Prostate gland (tissue), 2 donors: Measurements from ENCODE around the gene ST6GALNAC3. TPM values are rescaled to one million over a fixed set of nuclear protein-coding genes. Genes with fewer than 3 reads are reported as not detected.

Source experiments
- DNase-seq: peaks from one replicate; pipeline ENCODE4 v3.0.0-alpha.2; 2019; ENCODE audit warnings: low spot score
- H3K27ac ChIP-seq, 2 donors: fragments of 200-600 bp; sonication (generic); 2 replicates each; pipeline ENCODE4 v1.5.1; 2017 to 2019
- H3K27me3 ChIP-seq: fragments of 200-600 bp; sonication (generic); replicated peaks from 2 replicates; pipeline ENCODE4 v1.5.1; 2019; ENCODE audit not compliant: insufficient read depth
- H3K36me3 ChIP-seq, 2 donors: fragments of 200-600 bp; sonication (generic); 1 replicate in 1 of 2; 2 replicates in 1 of 2; pipeline versions ENCODE4 v1.5.1 to v1.8.1; 2017 to 2019
- H3K4me1 ChIP-seq: fragments of 200-600 bp; sonication (generic); replicated peaks from 2 replicates; pipeline ENCODE4 v1.5.1; 2019
- H3K4me3 ChIP-seq, 2 donors: fragments of 200-600 bp; sonication (generic); 2 replicates each; pipeline ENCODE4 v1.5.1; 2017 to 2019
- H3K9me3 ChIP-seq: fragments of 200-600 bp; sonication (generic); 2 replicates; pipeline ENCODE4 v1.5.1; 2017
- CTCF ChIP-seq, 4 experiments: fragments of 200-600 bp in 2 of 4; fragments of 450-650 bp in 2 of 4; sonication (generic) in 2 of 4; IDR thresholded peaks; 1 replicate in 3 of 4; 2 replicates in 1 of 4; pipeline ENCODE4 v1.5.1; 2016 to 2019; ENCODE audit warnings: antibody characterized with exemption in 4 of 4, mild to moderate bottlenecking in 2 of 4, moderate library complexity in 2 of 4
- POLR2A ChIP-seq: fragments of 450-650 bp; IDR thresholded peaks from one replicate; pipeline ENCODE4 v1.6.1; 2016; ENCODE audit warnings: antibody characterized with exemption, mild to moderate bottlenecking
- POLR2AphosphoS5 ChIP-seq: sonication (generic); formaldehyde crosslinking; IDR thresholded peaks from one replicate; pipeline ENCODE4 v1.6.1; 2017; ENCODE audit warnings: antibody characterized with exemption
- WGBS: methylation state at CpG from one replicate; pipeline ENCODE4 v1.1.5; 2018; 5-methylcytosine and 5-hydroxymethylcytosine counted together
- intact Hi-C: fragments of 100-400 bp; cut with DNase I; formaldehyde crosslinking; loops from one replicate; pipeline ENCODE4 v1.14.2; 2022
- total RNA-seq, 2 donors: library from RNA; depleted of rRNA; stranded (reverse); fragments of >200 nt; gene quantifications; one replicate each; pipeline ENCODE4 v1.1.0, GENCODE V29; 2016

Gene ST6GALNAC3
- total RNA-seq, 2 donors from 2014 or later: 0.41 to 0.80 TPM

GRCh38 chr1:76068542-76068941 lies 6.0 kb upstream of the ST6GALNAC3 start:
- H3K36me3 ChIP-seq: no peaks in the 10 kb centered on the region
- H3K4me3 ChIP-seq: no peak overlapping the region
- H3K27me3 ChIP-seq: no peaks in the 10 kb centered on the region
- WGBS: 29% methylated on average over 1 of the region's 1 CpG
- H3K27ac ChIP-seq: no peak overlapping the region
- no peaks in the 10 kb centered on the region for H3K9me3 ChIP-seq
- no peak for DNase-seq
- H3K4me1 ChIP-seq: no peaks in the 10 kb centered on the region
- TF ChIP-seq POLR2A: no peak
- no peak for TF ChIP-seq CTCF (IDR thresholded peaks at IDR 0.05)
- no peak for TF ChIP-seq POLR2AphosphoS5
- intact Hi-C loops: no loop called here

- Histone ChIP-seq H3K4me1 (no peaks in the 10 kb centered on the region), H3K9me3 (no peaks in the 10 kb centered on the region), H3K36me3 (no peaks in the 10 kb centered on the region), H3K27me3 (no peaks in the 10 kb centered on the region), H3K4me3 (no peak overlapping the region), H3K27ac (no peak overlapping the region)
- intact Hi-C loops: no loop called here
- TF ChIP-seq POLR2A (no peak), POLR2AphosphoS5 (peak; percentile 88), CTCF (IDR thresholded peaks at IDR 0.05) (no peak)
- 24% methylated on average over 3 of the region's 3 CpGs for WGBS
- peak; percentile 42 for DNase-seq
These were observed 5.5 kb upstream of the ST6GALNAC3 start for GRCh38 chr1:76068953-76069561.

GRCh38 chr1:76070538-76070937 lies 4.0 kb upstream of the ST6GALNAC3 start:
- Histone ChIP-seq H3K36me3 (no peaks in the 10 kb centered on the region), H3K4me1 (no peaks in the 10 kb centered on the region), H3K27me3 (peaks cover 2% of the 10 kb centered on the region), H3K27ac (no peak overlapping the region), H3K9me3 (no peaks in the 10 kb centered on the region), H3K4me3 (no peak overlapping the region)
- 85% methylated on average over 3 of the region's 3 CpGs for WGBS
- no peak for DNase-seq
- TF ChIP-seq POLR2A: no peak
- intact Hi-C loops: no loop called here

GRCh38 chr1:76073481-76073880 lies 1.1 kb upstream of the ST6GALNAC3 start:
- no peaks in the 10 kb centered on the region for H3K36me3 ChIP-seq
- WGBS: 81% methylated on average over 5 of the region's 5 CpGs
- TF ChIP-seq CTCF (IDR thresholded peaks at IDR 0.05): no peak
- TF ChIP-seq POLR2A: no peak
- TF ChIP-seq POLR2AphosphoS5: no peak
- peaks cover 2% of the 10 kb centered on the region for H3K27me3 ChIP-seq
- H3K9me3 ChIP-seq: no peaks in the 10 kb centered on the region
- intact Hi-C loops: no loop called here
- no peak overlapping the region for H3K27ac ChIP-seq
- DNase-seq: no peak
- no peaks in the 10 kb centered on the region for H3K4me1 ChIP-seq
- H3K4me3 ChIP-seq: no peak overlapping the region

GRCh38 chr1:76075188-76075489 lies 593 bp downstream of the ST6GALNAC3 start:
- peak overlapping the region in 1 of 2 donors; percentile 20 for H3K27ac ChIP-seq
- no peaks in the 10 kb centered on the region for H3K4me1 ChIP-seq
- H3K36me3 ChIP-seq: no peaks in the 10 kb centered on the region
- TF ChIP-seq POLR2A (no peak), POLR2AphosphoS5 (no peak), CTCF (IDR thresholded peaks at IDR 0.05) (no peak)
- H3K9me3 ChIP-seq: no peaks in the 10 kb centered on the region
- peak overlapping the region; percentile 31 to 33 for H3K4me3 ChIP-seq
- intact Hi-C loops: no loop called here
- peaks cover 2% of the 10 kb centered on the region for H3K27me3 ChIP-seq
- DNase-seq: no peak
- 33% methylated on average over 9 of the region's 9 CpGs for WGBS
